Brain microvascular endothelial cell (primary cell): ENCODE data around the gene CD44.

Experiments used
- DNase-seq: peaks from one replicate; pipeline ENCODE4 v3.0.0-alpha.2; 2020
- H3K27ac ChIP-seq: fragments of 250-450 bp; sonication (Bioruptor Pico); 2 replicates; pipeline ENCODE4 v1.5.1; 2020; ENCODE audit warnings: mild to moderate bottlenecking, moderate library complexity
- H3K27me3 ChIP-seq: fragments of 250-450 bp; sonication (Bioruptor Pico); replicated peaks from 2 replicates; pipeline ENCODE4 v1.5.1; 2020; ENCODE audit warnings: mild to moderate bottlenecking
- H3K36me3 ChIP-seq: fragments of 250-450 bp; sonication (Bioruptor Pico); replicated peaks from 2 replicates; pipeline ENCODE4 v1.5.1; 2020; ENCODE audit warnings: mild to moderate bottlenecking
- H3K4me3 ChIP-seq: 2 replicates; pipeline ENCODE4 v1.5.1; 2011; ENCODE audit warnings: low read depth, mild to moderate bottlenecking, control low read depth, low read length, moderate library complexity
- CTCF ChIP-seq: IDR thresholded peaks from 2 replicates; pipeline ENCODE4 v1.5.1; 2011; ENCODE audit warnings: low read depth, mild to moderate bottlenecking, moderate library complexity, low read length, control low read depth, inconsistent platforms; ENCODE audit errors: missing control alignments
- in situ Hi-C: cut with HindIII; loops from 2 replicates; pipeline ENCODE4 v1.10.0; 2017; ENCODE audit warnings: low sequenced_read_pairs, low pct_ligation_motif_present

CD44 gene

GRCh38 chr11:35247428-35247827 is 108.5 kb downstream of the CD44 start:
- Histone ChIP-seq H3K27me3 (no peaks in the 10 kb centered on the region), H3K27ac (no peak overlapping the region), H3K36me3 (no peaks in the 10 kb centered on the region), H3K4me3 (no peak overlapping the region)
- DNase-seq = no peak
- in situ Hi-C loops = no loop called here
- no peak for TF ChIP-seq CTCF

- TF ChIP-seq CTCF = no peak
- no peaks in the 10 kb centered on the region for H3K27me3 ChIP-seq
Observed at GRCh38 chr11:35247863-35248262, 108.9 kb downstream of the CD44 start.

GRCh38 chr11:35248558-35249323 is 109.8 kb downstream of the CD44 start:
- TF ChIP-seq CTCF = no peak
- no peak overlapping the region for H3K27ac ChIP-seq
- no peaks in the 10 kb centered on the region for H3K27me3 ChIP-seq
- H3K36me3 ChIP-seq = no peaks in the 10 kb centered on the region
- no peak for DNase-seq
- no peak overlapping the region for H3K4me3 ChIP-seq
- in situ Hi-C loops = no loop called here

More at GRCh38 chr11:35247863-35248262, 108.9 kb downstream of the CD44 start:
- Histone ChIP-seq H3K4me3 (no peak overlapping the region), H3K36me3 (no peaks in the 10 kb centered on the region), H3K27ac (no peak overlapping the region)
- in situ Hi-C loops = no loop called here
- no peak for DNase-seq

GRCh38 chr11:35250192-35250591 is 111.2 kb downstream of the CD44 start:
- Histone ChIP-seq H3K4me3 (no peak overlapping the region), H3K27ac (no peak overlapping the region), H3K36me3 (no peaks in the 10 kb centered on the region), H3K27me3 (no peaks in the 10 kb centered on the region)
- no peak for TF ChIP-seq CTCF
- no peak for DNase-seq
- in situ Hi-C loops = no loop called here

GRCh38 chr11:35250621-35251020 is 111.7 kb downstream of the CD44 start:
- in situ Hi-C loops = no loop called here
- no peak overlapping the region for H3K4me3 ChIP-seq
- TF ChIP-seq CTCF = no peak
- H3K36me3 ChIP-seq = no peaks in the 10 kb centered on the region
- DNase-seq = no peak
- no peak overlapping the region for H3K27ac ChIP-seq
- no peaks in the 10 kb centered on the region for H3K27me3 ChIP-seq

GRCh38 chr11:35253237-35253636 is 114.3 kb downstream of the CD44 start:
- in situ Hi-C loops = no loop called here
- Histone ChIP-seq H3K36me3 (no peaks in the 10 kb centered on the region), H3K27ac (no peak overlapping the region), H3K4me3 (no peak overlapping the region), H3K27me3 (no peaks in the 10 kb centered on the region)
- TF ChIP-seq CTCF = no peak
- no peak for DNase-seq
